Thoracic aorta (tissue), 2 donors: ENCODE data around the gene RPS19. TPM values are rescaled to one million over a fixed set of nuclear protein-coding genes. Genes with fewer than 3 reads are reported as not detected.

ENCODE experiments used
- ATAC-seq: fragments of 150-250 bp; one replicate; pipeline ENCODE4 v1.8.0; 2017; ENCODE audit warnings: low read depth; ENCODE audit not compliant: insufficient number of reproducible peaks, low FRiP score
- DNase-seq: peaks from one replicate; pipeline ENCODE4 v3.0.0-alpha.2; 2020; ENCODE audit warnings: low spot score
- H3K27ac ChIP-seq, 2 donors: fragments of 200-600 bp; sonication (generic); 1 replicate in 1 of 2; 2 replicates in 1 of 2; pipeline ENCODE4 v1.5.1; 2016; ENCODE audit warnings: mild to moderate bottlenecking in 2 of 2, moderate library complexity in 2 of 2
- H3K27me3 ChIP-seq: fragments of 200-600 bp; sonication (generic); replicated peaks from 2 replicates; pipeline ENCODE4 v1.6.0; 2016; ENCODE audit warnings: mild to moderate bottlenecking; ENCODE audit not compliant: insufficient read depth
- H3K36me3 ChIP-seq: fragments of 200-600 bp; sonication (generic); one replicate; pipeline ENCODE4 v1.5.1; 2016
- H3K4me1 ChIP-seq, 2 donors: fragments of 200-600 bp; sonication (generic); 1 replicate in 1 of 2; 2 replicates in 1 of 2; pipeline versions ENCODE4 v1.5.1 to v1.6.0; 2016; ENCODE audit warnings: low read depth in 2 of 2, mild to moderate bottlenecking in 1 of 2; ENCODE audit not compliant: control insufficient read depth in 1 of 2
- H3K4me3 ChIP-seq: fragments of 200-600 bp; sonication (generic); 2 replicates; pipeline ENCODE4 v1.5.1; 2016; ENCODE audit warnings: mild to moderate bottlenecking
- H3K9me3 ChIP-seq: fragments of 200-600 bp; sonication (generic); 2 replicates; pipeline ENCODE4 v1.5.1; 2016
- total RNA-seq, 2 donors: library from RNA; depleted of rRNA; stranded (reverse); fragments of >200 nt; gene quantifications; one replicate each; pipeline versions ENCODE4 v1.1.0 to v1.2.3, GENCODE V29; 2016
- TF ChIP-seq, protein P1 (sequence below): fragments of 200-600 bp; sonication (generic); IDR thresholded peaks from one replicate; pipeline ENCODE4 v1.5.1; 2019; ENCODE audit warnings: antibody characterized with exemption

The RPS19 gene
- total RNA-seq, 2 donors from 2014 or later = 347 to 429 TPM

DNA sequence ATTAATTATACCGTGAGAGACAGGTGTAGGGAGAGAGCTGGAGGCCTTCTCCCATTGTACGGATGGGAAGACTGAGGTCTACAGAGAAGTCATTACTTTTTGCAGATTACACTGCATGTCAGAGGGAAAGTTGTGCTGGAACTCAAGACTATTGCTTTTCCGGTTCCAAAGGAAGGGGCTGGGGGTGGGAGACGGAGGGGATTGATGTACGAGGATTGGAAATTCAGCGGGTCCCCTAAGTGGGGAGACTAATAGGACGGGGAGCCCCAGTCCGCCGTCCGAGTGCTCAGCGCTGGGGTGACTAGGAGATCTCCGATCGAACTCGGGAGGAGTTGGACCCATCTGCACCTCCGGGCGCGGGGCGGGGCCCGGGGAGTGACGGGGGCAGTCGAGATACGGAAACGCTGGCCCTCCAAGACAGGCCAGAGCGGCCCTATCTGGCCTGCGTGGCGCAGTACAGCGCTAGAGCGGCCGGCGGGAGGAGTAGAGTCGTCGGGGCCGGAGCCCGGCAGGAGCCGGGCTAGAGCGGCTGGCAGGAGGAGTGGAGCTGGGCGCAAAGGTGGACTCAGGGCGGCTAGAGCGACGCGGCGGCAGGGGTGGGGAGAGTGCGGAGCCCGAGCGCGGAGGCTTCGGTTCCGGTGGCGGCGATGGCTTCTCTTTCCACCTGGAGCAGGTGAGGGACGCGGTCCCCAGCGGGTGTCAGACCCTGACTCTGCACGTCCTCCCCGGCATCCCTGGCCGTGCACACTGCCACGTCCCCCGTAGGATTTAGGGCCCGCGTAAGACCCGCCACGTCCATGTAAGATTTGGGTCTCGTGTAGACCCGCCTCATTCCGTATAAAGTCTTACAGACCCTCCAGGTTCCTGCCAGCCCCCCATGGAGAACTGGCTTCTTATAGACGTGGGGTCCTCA, 24.0 kb downstream of the RPS19 start:
- no peaks in the 10 kb centered on the region for H3K9me3 ChIP-seq
- H3K27ac ChIP-seq = peak overlapping the region; percentile 71 to 80
- peaks cover 7 to 12% of the 10 kb centered on the region in 2 donors for H3K4me1 ChIP-seq
- peaks cover 7% of the 10 kb centered on the region for H3K36me3 ChIP-seq
- peak; percentile 67 for DNase-seq
- TF ChIP-seq, protein P1, sequence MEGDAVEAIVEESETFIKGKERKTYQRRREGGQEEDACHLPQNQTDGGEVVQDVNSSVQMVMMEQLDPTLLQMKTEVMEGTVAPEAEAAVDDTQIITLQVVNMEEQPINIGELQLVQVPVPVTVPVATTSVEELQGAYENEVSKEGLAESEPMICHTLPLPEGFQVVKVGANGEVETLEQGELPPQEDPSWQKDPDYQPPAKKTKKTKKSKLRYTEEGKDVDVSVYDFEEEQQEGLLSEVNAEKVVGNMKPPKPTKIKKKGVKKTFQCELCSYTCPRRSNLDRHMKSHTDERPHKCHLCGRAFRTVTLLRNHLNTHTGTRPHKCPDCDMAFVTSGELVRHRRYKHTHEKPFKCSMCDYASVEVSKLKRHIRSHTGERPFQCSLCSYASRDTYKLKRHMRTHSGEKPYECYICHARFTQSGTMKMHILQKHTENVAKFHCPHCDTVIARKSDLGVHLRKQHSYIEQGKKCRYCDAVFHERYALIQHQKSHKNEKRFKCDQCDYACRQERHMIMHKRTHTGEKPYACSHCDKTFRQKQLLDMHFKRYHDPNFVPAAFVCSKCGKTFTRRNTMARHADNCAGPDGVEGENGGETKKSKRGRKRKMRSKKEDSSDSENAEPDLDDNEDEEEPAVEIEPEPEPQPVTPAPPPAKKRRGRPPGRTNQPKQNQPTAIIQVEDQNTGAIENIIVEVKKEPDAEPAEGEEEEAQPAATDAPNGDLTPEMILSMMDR = no peak
- ATAC-seq = peak; percentile 94
- no peaks in the 10 kb centered on the region for H3K27me3 ChIP-seq
- peak overlapping the region; percentile 100 for H3K4me3 ChIP-seq

DNA sequence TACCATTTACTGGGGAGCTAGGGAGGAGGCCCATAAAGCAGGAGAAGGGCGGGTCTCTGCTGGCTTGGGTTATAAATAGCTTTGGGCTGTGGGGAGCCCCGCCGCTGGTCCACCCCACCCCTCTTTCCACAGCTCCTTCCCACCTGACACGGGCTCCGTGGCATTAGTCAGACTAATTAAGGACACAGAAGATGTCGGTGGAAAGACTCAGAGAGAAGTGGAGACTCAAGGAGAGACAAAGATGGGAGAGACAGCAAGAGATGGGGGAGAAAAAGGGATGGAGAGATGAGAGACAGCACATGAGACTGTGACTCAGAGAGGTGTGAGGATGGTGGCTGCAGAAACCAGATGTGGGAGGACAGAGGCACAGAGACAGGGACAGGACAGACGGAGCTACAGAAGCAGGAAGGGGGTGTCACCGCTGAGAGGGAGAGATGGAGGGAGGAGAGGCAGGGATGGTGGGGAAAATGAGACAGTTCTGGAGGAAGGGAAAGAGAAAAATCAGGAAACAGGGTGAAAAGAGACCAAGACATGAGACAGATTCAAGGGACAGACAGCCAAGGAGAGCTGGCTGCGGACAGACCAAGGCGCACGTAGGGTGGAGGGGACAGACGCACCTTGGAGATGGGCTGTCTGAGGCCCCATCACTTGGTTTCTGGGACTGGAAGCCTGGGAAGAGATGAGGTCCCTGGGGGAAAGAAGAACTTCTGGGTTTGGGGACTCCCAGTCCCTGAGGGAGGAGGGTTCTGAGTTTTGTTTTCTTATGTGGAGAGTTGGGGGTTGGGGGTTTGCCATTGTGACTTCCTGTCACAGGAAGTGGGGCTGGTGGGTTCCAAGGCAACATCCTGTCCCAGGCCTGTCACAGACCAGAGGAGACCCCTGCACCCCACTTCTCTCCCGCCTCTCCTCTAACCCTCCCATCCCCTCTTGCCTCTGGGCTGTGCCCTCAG, 27.0 kb downstream of the RPS19 start:
- Histone ChIP-seq H3K27ac (no peak overlapping the region), H3K4me1 (peaks cover 7 to 12% of the 10 kb centered on the region in 2 donors), H3K27me3 (no peaks in the 10 kb centered on the region), H3K36me3 (peaks cover 14% of the 10 kb centered on the region), H3K9me3 (no peaks in the 10 kb centered on the region), H3K4me3 (peak overlapping the region; percentile 17)
- ATAC-seq (no peak), DNase-seq (no peak)
- TF ChIP-seq, protein P1 = no peak

DNA sequence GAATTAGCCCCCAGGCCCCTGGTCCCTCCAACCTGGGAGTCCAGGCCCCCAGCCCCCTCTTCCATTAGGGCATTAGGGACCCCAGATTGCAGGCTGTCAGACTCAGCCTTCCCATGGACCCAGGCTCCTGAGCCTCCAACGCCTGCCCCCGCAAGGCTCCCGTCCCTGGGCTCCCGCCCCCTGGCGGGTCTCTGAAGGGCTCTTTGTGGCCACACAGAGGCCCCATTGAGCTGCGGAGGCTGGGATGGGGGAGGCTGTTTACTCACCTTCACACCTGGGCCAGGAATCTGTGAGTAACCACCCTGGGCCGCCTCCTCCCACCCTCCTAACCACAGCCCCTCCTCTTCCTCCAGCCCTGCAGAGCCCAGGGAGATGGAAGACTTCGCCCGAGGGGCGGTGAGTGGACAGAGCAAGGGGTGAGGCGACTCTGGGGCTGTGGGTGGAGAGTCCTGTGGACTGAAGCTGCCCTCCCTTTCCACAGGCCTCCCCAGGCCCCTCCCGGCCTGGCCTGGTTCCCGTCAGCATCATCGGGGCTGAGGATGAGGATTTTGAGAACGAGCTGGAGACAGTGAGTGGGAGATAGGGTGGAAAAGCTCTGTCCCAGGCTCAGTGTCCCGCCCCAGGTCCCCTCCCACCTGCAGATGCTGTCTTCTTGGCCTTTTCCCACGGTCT, 27.8 kb downstream of the RPS19 start:
- Histone ChIP-seq H3K36me3 (peaks cover 22% of the 10 kb centered on the region), H3K4me3 (peak overlapping the region; percentile 17), H3K4me1 (peaks cover 7% of the 10 kb centered on the region in 2 donors), H3K27ac (no peak overlapping the region), H3K27me3 (no peaks in the 10 kb centered on the region), H3K9me3 (no peaks in the 10 kb centered on the region)
- ATAC-seq (no peak), DNase-seq (no peak)
- TF ChIP-seq, protein P1 = no peak

DNA sequence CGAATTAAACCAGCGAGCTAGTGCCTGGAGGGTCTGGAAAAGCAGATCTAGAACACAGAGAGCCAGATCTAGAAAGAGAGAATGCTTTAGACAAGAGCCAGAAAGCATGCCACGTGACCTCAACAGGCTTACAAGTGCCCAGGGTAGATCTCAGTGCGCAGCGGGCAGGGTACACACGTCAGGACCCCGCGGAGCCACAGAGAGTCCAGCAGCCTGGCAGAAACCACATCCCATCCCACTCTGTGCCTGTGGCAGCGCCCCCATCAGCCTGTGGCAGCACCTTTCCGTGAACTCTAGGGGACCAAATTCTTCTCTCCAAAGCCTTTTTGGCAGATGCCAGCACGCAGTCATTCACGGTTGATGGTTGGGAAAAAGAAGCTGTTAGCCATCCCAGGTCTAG, 28.9 kb downstream of the RPS19 start:
- peaks cover 24% of the 10 kb centered on the region for H3K36me3 ChIP-seq
- ATAC-seq = no peak
- TF ChIP-seq, protein P1 = no peak
- H3K4me3 ChIP-seq = no peak overlapping the region
- H3K27ac ChIP-seq = no peak overlapping the region
- no peaks in the 10 kb centered on the region for H3K9me3 ChIP-seq
- no peaks in the 10 kb centered on the region for H3K27me3 ChIP-seq
- peaks cover 7% of the 10 kb centered on the region in 2 donors for H3K4me1 ChIP-seq
- DNase-seq = no peak
